ENCODE data around the gene NANOGP8. TPM values are rescaled to one million over a fixed set of nuclear protein-coding genes. Genes with fewer than 3 reads are reported as not detected.

NANOGP8 gene
- total RNA-seq, 1 donor from 2014 or later = 0.54 TPM

- no peak overlapping the region for H3K4me3 Mint-ChIP-seq (ENCODE audit: unreplicated experiment)
- no peaks in the 10 kb centered on the region for H3K27me3 Mint-ChIP-seq (ENCODE audit: unreplicated experiment)
Measured at GRCh38 chr15:35107561-35107960, 22.5 kb upstream of the NANOGP8 start.

GRCh38 chr15:35107122-35107521, 22.0 kb upstream of the NANOGP8 start:
- H3K27me3 Mint-ChIP-seq (ENCODE audit: unreplicated experiment) = no peaks in the 10 kb centered on the region
- no peak for DNase-seq (ENCODE audit: extremely low spot score, unreplicated experiment)
- H3K27ac Mint-ChIP-seq (ENCODE audit: unreplicated experiment) = no peak overlapping the region
- H3K36me3 Mint-ChIP-seq (ENCODE audit: unreplicated experiment) = no peaks in the 10 kb centered on the region
- no peaks in the 10 kb centered on the region for H3K4me1 Mint-ChIP-seq (ENCODE audit: unreplicated experiment)
- no peaks in the 10 kb centered on the region for H3K9me3 Mint-ChIP-seq (ENCODE audit: unreplicated experiment)
- no peak overlapping the region for H3K4me3 Mint-ChIP-seq (ENCODE audit: unreplicated experiment)
- TF ChIP-seq CTCF (IDR thresholded peaks at IDR 0.05) = no peak

More at GRCh38 chr15:35107561-35107960, 22.5 kb upstream of the NANOGP8 start:
- no peak for TF ChIP-seq CTCF (IDR thresholded peaks at IDR 0.05)
- no peaks in the 10 kb centered on the region for H3K36me3 Mint-ChIP-seq (ENCODE audit: unreplicated experiment)
- H3K4me1 Mint-ChIP-seq (ENCODE audit: unreplicated experiment) = no peaks in the 10 kb centered on the region
- H3K27ac Mint-ChIP-seq (ENCODE audit: unreplicated experiment) = no peak overlapping the region
- no peak for DNase-seq (ENCODE audit: extremely low spot score, unreplicated experiment)
- no peaks in the 10 kb centered on the region for H3K9me3 Mint-ChIP-seq (ENCODE audit: unreplicated experiment)

DNA sequence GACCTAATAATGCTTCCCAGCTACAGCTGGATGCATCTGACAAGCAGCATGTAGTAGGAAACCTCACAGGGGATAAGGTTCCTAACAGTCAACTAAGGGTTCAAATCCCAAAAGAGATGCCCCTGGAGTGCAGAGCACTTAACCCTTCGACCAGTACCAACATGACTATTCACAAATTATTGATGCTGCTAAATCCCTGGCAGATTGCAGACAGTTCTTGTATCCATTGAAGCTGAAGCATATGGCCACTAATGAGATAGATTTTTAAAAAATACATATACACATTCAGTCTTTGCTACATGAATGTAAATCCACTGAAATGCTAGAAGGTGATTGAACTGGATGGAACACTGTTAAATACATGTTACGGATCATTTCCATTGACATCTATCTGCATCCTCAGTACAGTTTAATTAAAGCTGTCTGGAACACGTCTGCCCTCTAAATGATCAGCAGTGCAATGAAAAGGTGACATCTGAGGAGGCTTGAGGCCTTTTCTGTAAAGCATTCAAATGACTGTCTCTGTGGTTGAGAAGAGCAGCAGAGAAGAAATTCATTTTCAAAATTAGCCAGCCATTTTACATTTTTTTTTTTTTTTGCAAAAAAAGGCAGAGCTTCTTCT, 19.5 kb upstream of the NANOGP8 start:
- Mint-ChIP-seq H3K4me1 (ENCODE audit: unreplicated experiment) (no peaks in the 10 kb centered on the region), H3K27ac (ENCODE audit: unreplicated experiment) (no peak overlapping the region), H3K4me3 (ENCODE audit: unreplicated experiment) (no peak overlapping the region), H3K27me3 (ENCODE audit: unreplicated experiment) (no peaks in the 10 kb centered on the region), H3K36me3 (ENCODE audit: unreplicated experiment) (no peaks in the 10 kb centered on the region), H3K9me3 (ENCODE audit: unreplicated experiment) (no peaks in the 10 kb centered on the region)
- DNase-seq (ENCODE audit: extremely low spot score, unreplicated experiment) = no peak
- no peak for TF ChIP-seq CTCF (IDR thresholded peaks at IDR 0.05)

GRCh38 chr15:35102186-35102585, 17.1 kb upstream of the NANOGP8 start:
- TF ChIP-seq CTCF (IDR thresholded peaks at IDR 0.05) = no peak
- Mint-ChIP-seq H3K9me3 (ENCODE audit: unreplicated experiment) (no peaks in the 10 kb centered on the region), H3K27ac (ENCODE audit: unreplicated experiment) (no peak overlapping the region), H3K4me3 (ENCODE audit: unreplicated experiment) (no peak overlapping the region), H3K4me1 (ENCODE audit: unreplicated experiment) (no peaks in the 10 kb centered on the region), H3K27me3 (ENCODE audit: unreplicated experiment) (no peaks in the 10 kb centered on the region), H3K36me3 (ENCODE audit: unreplicated experiment) (no peaks in the 10 kb centered on the region)
- no peak for DNase-seq (ENCODE audit: extremely low spot score, unreplicated experiment)

GRCh38 chr15:35101335-35101734, 16.2 kb upstream of the NANOGP8 start:
- Mint-ChIP-seq H3K4me3 (ENCODE audit: unreplicated experiment) (no peak overlapping the region), H3K36me3 (ENCODE audit: unreplicated experiment) (no peaks in the 10 kb centered on the region), H3K9me3 (ENCODE audit: unreplicated experiment) (no peaks in the 10 kb centered on the region), H3K27ac (ENCODE audit: unreplicated experiment) (no peak overlapping the region), H3K27me3 (ENCODE audit: unreplicated experiment) (no peaks in the 10 kb centered on the region), H3K4me1 (ENCODE audit: unreplicated experiment) (no peaks in the 10 kb centered on the region)
- no peak for TF ChIP-seq CTCF (IDR thresholded peaks at IDR 0.05)
- no peak for DNase-seq (ENCODE audit: extremely low spot score, unreplicated experiment)

Measured in osteocyte (in vitro differentiated cells).